Measurements from ENCODE around the gene INPP5A.
A peak's percentile ranks its signal among the peaks of the same experiment; 100 is the strongest.
"Not testable (repeated sequence)": the region's sequence is repeated elsewhere in the genome, so short reads cannot be mapped to it uniquely, and the experiment has no call there.

INPP5A gene

GRCh38 chr10:132787495-132788179 lies 250.1 kb downstream of the INPP5A start:
- no peak for FAIRE-seq

GRCh38 chr10:132788180-132788830 lies 250.7 kb downstream of the INPP5A start:
- FAIRE-seq (no peak), DNase-seq (ENCODE audit: insufficient read length, low spot score) (peak; percentile 23)

More at GRCh38 chr10:132787495-132788179, 250.1 kb downstream of the INPP5A start:
- no peak for DNase-seq (ENCODE audit: insufficient read length, low spot score)

GRCh38 chr10:132788831-132789219 lies 251.2 kb downstream of the INPP5A start:
- DNase-seq (ENCODE audit: insufficient read length, low spot score), result no peak
- no peak for FAIRE-seq

- no peak for FAIRE-seq
- no peak for DNase-seq (ENCODE audit: insufficient read length, low spot score)
Measured at GRCh38 chr10:132789659-132790148, 252.1 kb downstream of the INPP5A start.

GRCh38 chr10:132790470-132790869 lies 252.9 kb downstream of the INPP5A start:
- FAIRE-seq (no peak), DNase-seq (ENCODE audit: insufficient read length, low spot score) (no peak)

- no peak for FAIRE-seq
- no peak for DNase-seq (ENCODE audit: insufficient read length, low spot score)
Measured at GRCh38 chr10:132790934-132791829, 253.6 kb downstream of the INPP5A start.

GRCh38 chr10:132792099-132792498 lies 254.5 kb downstream of the INPP5A start:
- not testable (repeated sequence) for DNase-seq (ENCODE audit: insufficient read length, low spot score); FAIRE-seq

- FAIRE-seq (no peak), DNase-seq (ENCODE audit: insufficient read length, low spot score) (no peak)
Measured at GRCh38 chr10:132792796-132793195, 255.2 kb downstream of the INPP5A start.

GRCh38 chr10:132793213-132793612 lies 255.6 kb downstream of the INPP5A start:
- FAIRE-seq (no peak), DNase-seq (ENCODE audit: insufficient read length, low spot score) (no peak)

GRCh38 chr10:132793871-132794849 lies 256.6 kb downstream of the INPP5A start:
- DNase-seq (ENCODE audit: insufficient read length, low spot score) (no peak), FAIRE-seq (no peak)

- DNase-seq (ENCODE audit: insufficient read length, low spot score) (no peak), FAIRE-seq (no peak)
Measured at GRCh38 chr10:132796846-132797245, 259.3 kb downstream of the INPP5A start.

GRCh38 chr10:132797986-132798385 lies 260.4 kb downstream of the INPP5A start:
- DNase-seq (ENCODE audit: insufficient read length, low spot score); FAIRE-seq: not testable (repeated sequence)

- FAIRE-seq (no peak), DNase-seq (ENCODE audit: insufficient read length, low spot score) (no peak)
Measured at GRCh38 chr10:132798403-132798802, 260.8 kb downstream of the INPP5A start.

GRCh38 chr10:132798876-132799275 lies 261.3 kb downstream of the INPP5A start:
- DNase-seq (ENCODE audit: insufficient read length, low spot score), result no peak
- FAIRE-seq, result no peak

- DNase-seq (ENCODE audit: insufficient read length, low spot score) (no peak), FAIRE-seq (no peak)
Measured at GRCh38 chr10:132799865-132800264, 262.3 kb downstream of the INPP5A start.

- FAIRE-seq (no peak), DNase-seq (ENCODE audit: insufficient read length, low spot score) (no peak)
Measured at GRCh38 chr10:132802048-132802447, 264.5 kb downstream of the INPP5A start.

- FAIRE-seq, result no peak
- no peak for DNase-seq (ENCODE audit: insufficient read length, low spot score)
Measured at GRCh38 chr10:132802694-132803320, 265.2 kb downstream of the INPP5A start.

- no peak for DNase-seq (ENCODE audit: insufficient read length, low spot score)
- FAIRE-seq, result no peak
Measured at GRCh38 chr10:132803416-132804210, 266.0 kb downstream of the INPP5A start.

GRCh38 chr10:132804287-132804686 lies 266.7 kb downstream of the INPP5A start:
- no peak for DNase-seq (ENCODE audit: insufficient read length, low spot score)
- FAIRE-seq, result no peak

Data from HTR-8/SVneo (cell line).